ENCODE measurements around the gene MICAL2. TPM values are rescaled to one million over a fixed set of nuclear protein-coding genes. Genes with fewer than 3 reads are reported as not detected.

MICAL2 gene
- total RNA-seq, 2 donors from 2014 or later = 13.1 to 285 TPM

GRCh38 chr11:12098601-12099000, 11.8 kb upstream of the MICAL2 start:
- TF ChIP-seq CTCF (IDR thresholded peaks at IDR 0.05) = no peak
- Histone ChIP-seq H3K27me3 (replicated peaks; ENCODE audit: insufficient read depth) (no peaks in the 10 kb centered on the region), H3K9me3 (no peaks in the 10 kb centered on the region), H3K4me3 (no peak overlapping the region), H3K36me3 (no peaks in the 10 kb centered on the region), H3K4me1 (replicated peaks) (no peaks in the 10 kb centered on the region), H3K27ac (no peak overlapping the region)
- no peak for DNase-seq (ENCODE audit: low spot score)
- WGBS = 85% methylated on average over 3 of the region's 3 CpGs
- intact Hi-C loops (cut with DNase I) = no loop called here

GRCh38 chr11:12099132-12099873, 11.1 kb upstream of the MICAL2 start:
- H3K9me3 ChIP-seq = no peaks in the 10 kb centered on the region
- TF ChIP-seq CTCF (IDR thresholded peaks at IDR 0.05) = no peak
- no peak for DNase-seq (ENCODE audit: low spot score)

GRCh38 chr11:12100429-12100828, 10.0 kb upstream of the MICAL2 start:
- H3K27ac ChIP-seq = no peak overlapping the region
- intact Hi-C loops (cut with DNase I) = no loop called here

More at GRCh38 chr11:12099132-12099873, 11.1 kb upstream of the MICAL2 start:
- no peak overlapping the region for H3K4me3 ChIP-seq
- H3K27ac ChIP-seq = no peak overlapping the region
- H3K27me3 ChIP-seq (replicated peaks; ENCODE audit: insufficient read depth) = no peaks in the 10 kb centered on the region
- intact Hi-C loops (cut with DNase I) = no loop called here
- no peaks in the 10 kb centered on the region for H3K36me3 ChIP-seq
- H3K4me1 ChIP-seq (replicated peaks) = no peaks in the 10 kb centered on the region

GRCh38 chr11:12100841-12101242, 9.5 kb upstream of the MICAL2 start:
- intact Hi-C loops (cut with DNase I) = no loop called here
- H3K36me3 ChIP-seq = no peaks in the 10 kb centered on the region
- DNase-seq (ENCODE audit: low spot score) = no peak
- no peaks in the 10 kb centered on the region for H3K4me1 ChIP-seq (replicated peaks)
- H3K4me3 ChIP-seq = no peak overlapping the region
- H3K27me3 ChIP-seq (replicated peaks; ENCODE audit: insufficient read depth) = no peaks in the 10 kb centered on the region
- TF ChIP-seq POLR2AphosphoS5 (IDR thresholded peaks at IDR 0.05) (peak; percentile 7), POLR2A (IDR thresholded peaks at IDR 0.05) (no peak)
- WGBS = 45% methylated on average over 5 of the region's 5 CpGs
- H3K27ac ChIP-seq = no peak overlapping the region
- no peaks in the 10 kb centered on the region for H3K9me3 ChIP-seq

More at GRCh38 chr11:12100429-12100828, 10.0 kb upstream of the MICAL2 start:
- no peaks in the 10 kb centered on the region for H3K27me3 ChIP-seq (replicated peaks; ENCODE audit: insufficient read depth)
- no peaks in the 10 kb centered on the region for H3K36me3 ChIP-seq
- H3K9me3 ChIP-seq = no peaks in the 10 kb centered on the region
- no peaks in the 10 kb centered on the region for H3K4me1 ChIP-seq (replicated peaks)
- 72% methylated on average over 8 of the region's 8 CpGs for WGBS
- TF ChIP-seq POLR2A (IDR thresholded peaks at IDR 0.05) (no peak), CTCF (IDR thresholded peaks at IDR 0.05) (no peak), POLR2AphosphoS5 (IDR thresholded peaks at IDR 0.05) (no peak)
- H3K4me3 ChIP-seq = no peak overlapping the region
- DNase-seq (ENCODE audit: low spot score) = no peak

GRCh38 chr11:12101318-12101717, 9.1 kb upstream of the MICAL2 start:
- H3K27ac ChIP-seq = no peak overlapping the region
- no peaks in the 10 kb centered on the region for H3K36me3 ChIP-seq
- no peak overlapping the region for H3K4me3 ChIP-seq
- no peaks in the 10 kb centered on the region for H3K27me3 ChIP-seq (replicated peaks; ENCODE audit: insufficient read depth)
- no peak for TF ChIP-seq POLR2A (IDR thresholded peaks at IDR 0.05)
- TF ChIP-seq CTCF (IDR thresholded peaks at IDR 0.05) = no peak
- H3K9me3 ChIP-seq = no peaks in the 10 kb centered on the region
- WGBS = 67% methylated on average over 1 of the region's 1 CpG
- DNase-seq (ENCODE audit: low spot score) = no peak
- H3K4me1 ChIP-seq (replicated peaks) = no peaks in the 10 kb centered on the region
- intact Hi-C loops (cut with DNase I) = no loop called here
